Calu3 (cell line): Measurements from ENCODE around the gene CISTR. TPM values are rescaled to one million over a fixed set of nuclear protein-coding genes. Genes with fewer than 3 reads are reported as not detected.

Experiments used
- BruUV-seq: library from RNA; stranded (reverse); fragments of 400-500 nt; replicated peaks from 2 replicates; lab custom pipeline; 2021; lab: Mats Ljungman, UMichigan
- CTCF ChIA-PET: fragments of 300-600 bp; sonication (Branson Sonifier 250); formaldehyde crosslinking; loops from one replicate; lab custom pipeline; 2022; ENCODE audit warnings: antibody characterized with exemption; lab: Charles Lee
- DNase-seq: peaks from one replicate; pipeline ENCODE4 v3.0.0; 2022
- H3K27ac Mint-ChIP-seq: one replicate; pipeline ENCODE4 v1.8.0; 2022; ENCODE audit warnings: mixed read lengths; ENCODE audit not compliant: unreplicated experiment
- H3K27me3 Mint-ChIP-seq: one replicate; pipeline ENCODE4 v1.8.0; 2022; ENCODE audit warnings: mixed read lengths; ENCODE audit not compliant: unreplicated experiment
- H3K36me3 Mint-ChIP-seq: one replicate; pipeline ENCODE4 v1.8.0; 2022; ENCODE audit warnings: mild to moderate bottlenecking, moderate library complexity, mixed read lengths; ENCODE audit not compliant: insufficient read depth, unreplicated experiment
- H3K4me1 Mint-ChIP-seq: one replicate; pipeline ENCODE4 v1.8.0; 2022; ENCODE audit warnings: mild to moderate bottlenecking, low read depth, mixed read lengths; ENCODE audit not compliant: unreplicated experiment
- H3K4me3 Mint-ChIP-seq: one replicate; pipeline ENCODE4 v1.8.0; 2022; ENCODE audit warnings: mild to moderate bottlenecking, low read depth, moderate library complexity, mixed read lengths; ENCODE audit not compliant: unreplicated experiment
- H3K9me3 Mint-ChIP-seq: one replicate; pipeline ENCODE4 v1.8.0; 2022; ENCODE audit warnings: low read depth, mixed read lengths; ENCODE audit not compliant: unreplicated experiment
- intact Hi-C: fragments of 100-400 bp; cut with micrococcal nuclease; formaldehyde crosslinking; loops from one replicate; pipeline ENCODE4 v1.10.0; 2022; ENCODE audit not compliant: unreplicated experiment
- total RNA-seq: library from RNA; stranded (reverse); gene quantifications from 2 replicates; pipeline ENCODE4 v1.2.3, GENCODE V29; 2022
- TF ChIP-seq, protein P1 (sequence below): fragments of 200-600 bp; IDR thresholded peaks from one replicate; pipeline ENCODE4 v1.8.0; 2022; ENCODE audit warnings: antibody characterized with exemption; ENCODE audit not compliant: unreplicated experiment

Gene CISTR
- total RNA-seq, 1 experiment from 2014 or later = not detected

GRCh38 chr12:53777936-53778644 lies 26.3 kb upstream of the CISTR start:
- intact Hi-C loops = no loop called here
- Mint-ChIP-seq H3K36me3 (no peaks in the 10 kb centered on the region), H3K9me3 (peaks cover 2% of the 10 kb centered on the region), H3K27me3 (peaks cover 31% of the 10 kb centered on the region), H3K4me1 (peaks cover 7% of the 10 kb centered on the region), H3K27ac (no peak overlapping the region), H3K4me3 (no peak overlapping the region)
- BruUV-seq = no TSS peak
- TF ChIP-seq, protein P1, sequence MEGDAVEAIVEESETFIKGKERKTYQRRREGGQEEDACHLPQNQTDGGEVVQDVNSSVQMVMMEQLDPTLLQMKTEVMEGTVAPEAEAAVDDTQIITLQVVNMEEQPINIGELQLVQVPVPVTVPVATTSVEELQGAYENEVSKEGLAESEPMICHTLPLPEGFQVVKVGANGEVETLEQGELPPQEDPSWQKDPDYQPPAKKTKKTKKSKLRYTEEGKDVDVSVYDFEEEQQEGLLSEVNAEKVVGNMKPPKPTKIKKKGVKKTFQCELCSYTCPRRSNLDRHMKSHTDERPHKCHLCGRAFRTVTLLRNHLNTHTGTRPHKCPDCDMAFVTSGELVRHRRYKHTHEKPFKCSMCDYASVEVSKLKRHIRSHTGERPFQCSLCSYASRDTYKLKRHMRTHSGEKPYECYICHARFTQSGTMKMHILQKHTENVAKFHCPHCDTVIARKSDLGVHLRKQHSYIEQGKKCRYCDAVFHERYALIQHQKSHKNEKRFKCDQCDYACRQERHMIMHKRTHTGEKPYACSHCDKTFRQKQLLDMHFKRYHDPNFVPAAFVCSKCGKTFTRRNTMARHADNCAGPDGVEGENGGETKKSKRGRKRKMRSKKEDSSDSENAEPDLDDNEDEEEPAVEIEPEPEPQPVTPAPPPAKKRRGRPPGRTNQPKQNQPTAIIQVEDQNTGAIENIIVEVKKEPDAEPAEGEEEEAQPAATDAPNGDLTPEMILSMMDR = no peak
- CTCF ChIA-PET = no interaction called here
- no peak for DNase-seq

- no TSS peak for BruUV-seq
- CTCF ChIA-PET = no interaction called here
- Mint-ChIP-seq H3K4me1 (peaks cover 7% of the 10 kb centered on the region), H3K27me3 (peaks cover 24% of the 10 kb centered on the region), H3K27ac (no peak overlapping the region), H3K9me3 (peaks cover 4% of the 10 kb centered on the region), H3K36me3 (no peaks in the 10 kb centered on the region), H3K4me3 (no peak overlapping the region)
- intact Hi-C loops = no loop called here
- TF ChIP-seq, protein P1 = no peak
- no peak for DNase-seq
These were observed 25.6 kb upstream of the CISTR start for GRCh38 chr12:53777412-53777811.

DNA sequence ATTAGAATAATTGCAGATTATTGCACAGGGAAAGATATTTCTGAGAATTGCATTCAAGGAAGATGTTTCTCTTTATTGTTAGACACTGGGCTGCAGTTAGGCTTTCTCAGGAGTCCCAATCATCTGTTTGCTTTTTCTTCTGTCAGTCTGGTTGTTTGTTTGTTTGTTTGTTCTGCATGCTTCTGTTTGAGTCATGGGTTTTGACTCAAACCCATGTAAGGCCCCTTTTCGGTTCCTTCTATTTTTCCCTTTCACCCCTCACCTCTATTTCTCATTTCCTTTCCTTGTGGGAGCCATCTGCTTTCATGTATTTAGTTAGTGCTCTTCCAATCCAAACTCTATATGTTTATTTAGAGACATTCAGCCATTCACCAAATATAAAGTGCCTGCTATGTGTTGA lies 25.1 kb upstream of the CISTR start:
- Mint-ChIP-seq H3K4me3 (no peak overlapping the region), H3K36me3 (no peaks in the 10 kb centered on the region), H3K27me3 (peaks cover 19% of the 10 kb centered on the region), H3K4me1 (peaks cover 7% of the 10 kb centered on the region), H3K9me3 (peaks cover 4% of the 10 kb centered on the region), H3K27ac (no peak overlapping the region)
- BruUV-seq = no TSS peak
- intact Hi-C loops = no loop called here
- TF ChIP-seq, protein P1 = no peak
- no peak for DNase-seq
- CTCF ChIA-PET = no interaction called here

DNA sequence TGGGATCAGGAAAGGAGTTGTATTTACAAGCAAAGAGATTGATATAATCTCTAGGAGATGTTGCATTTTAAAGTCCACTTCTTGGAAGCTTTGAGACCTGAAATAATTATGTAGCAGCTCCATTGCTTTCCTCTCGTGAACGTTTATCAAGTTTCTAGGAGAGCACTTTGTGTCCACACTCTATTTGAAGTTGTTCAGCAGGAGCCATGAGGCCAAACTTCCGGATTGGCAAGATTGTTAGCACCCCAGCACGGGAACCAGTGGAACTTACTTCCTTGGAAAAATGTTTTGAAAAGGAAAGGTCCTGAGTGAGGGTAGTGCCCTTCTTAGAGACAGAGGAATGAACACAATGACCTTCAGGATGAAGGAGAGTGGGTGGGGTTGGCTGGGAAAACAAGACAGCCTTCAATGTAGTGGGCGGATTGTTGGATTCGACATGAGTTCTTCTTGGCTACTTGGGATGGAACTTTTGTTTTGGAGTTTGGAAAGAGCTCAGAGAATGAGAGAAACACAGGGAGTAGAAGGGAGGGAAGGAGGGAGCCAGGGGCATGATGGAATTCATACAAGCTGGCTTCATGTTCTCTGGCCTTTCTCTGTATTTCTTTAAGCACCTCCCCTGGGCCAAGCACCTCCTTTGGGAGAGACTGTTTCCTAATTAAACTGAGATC lies 23.8 kb upstream of the CISTR start:
- CTCF ChIA-PET = no interaction called here
- Mint-ChIP-seq H3K4me3 (no peak overlapping the region), H3K27me3 (peaks cover 6% of the 10 kb centered on the region), H3K27ac (no peak overlapping the region), H3K9me3 (peaks cover 4% of the 10 kb centered on the region), H3K4me1 (peaks cover 16% of the 10 kb centered on the region), H3K36me3 (no peaks in the 10 kb centered on the region)
- DNase-seq = no peak
- intact Hi-C loops = no loop called here
- TF ChIP-seq, protein P1 = no peak
- no TSS peak for BruUV-seq
